WTC11 (cell line): ENCODE measurements around the gene ANG. TPM values are rescaled to one million over a fixed set of nuclear protein-coding genes. Genes with fewer than 3 reads are reported as not detected.
A peak's percentile ranks its signal among the peaks of the same experiment; 100 is the strongest.

ENCODE experiments used
- ATAC-seq: fragments of 200-7000 bp; cut with Tn5 transposase; 2 replicates; pipeline ENCODE4 v1.10.0; 2021; ENCODE audit warnings: mild to moderate bottlenecking, moderate library complexity
- CTCF ChIA-PET: fragments of 300-600 bp; sonication (Branson Sonifier 250); formaldehyde crosslinking; loops from one replicate; lab custom pipeline; 2021; ENCODE audit warnings: antibody characterized with exemption; lab: Charles Lee
- POLR2A ChIA-PET: fragments of 350-600 bp; sonication (Branson Sonifier 250); formaldehyde crosslinking; loops from one replicate; lab custom pipeline; 2021; ENCODE audit warnings: antibody characterized with exemption; lab: Charles Lee
- DNase-seq: peaks from one replicate; pipeline ENCODE4 v3.0.0; 2021; ENCODE audit warnings: low spot score
- H3K27ac Mint-ChIP-seq: 2 replicates; pipeline ENCODE4 v1.8.0; 2021; ENCODE audit warnings: mixed read lengths
- H3K27me3 Mint-ChIP-seq: 2 replicates; pipeline ENCODE4 v1.8.0; 2021; ENCODE audit warnings: low read depth, mild to moderate bottlenecking, moderate library complexity, mixed read lengths
- H3K36me3 Mint-ChIP-seq: 2 replicates; pipeline ENCODE4 v1.8.0; 2021; ENCODE audit warnings: mixed read lengths
- H3K4me1 Mint-ChIP-seq: 2 replicates; pipeline ENCODE4 v1.8.0; 2022; ENCODE audit warnings: mixed read lengths
- H3K4me3 Mint-ChIP-seq: 2 replicates; pipeline ENCODE4 v1.8.0; 2021; ENCODE audit warnings: mild to moderate bottlenecking, moderate library complexity, mixed read lengths
- H3K9me3 Mint-ChIP-seq: 2 replicates; pipeline ENCODE4 v1.8.0; 2021; ENCODE audit warnings: mixed read lengths
- ATF1 ChIP-seq: sonication (generic); formaldehyde crosslinking; IDR thresholded peaks from 2 replicates; pipeline ENCODE4 v1.8.1; 2023; ENCODE audit warnings: mild to moderate bottlenecking, moderate library complexity, missing genetic modification reagents
- ESRRA ChIP-seq: sonication (generic); formaldehyde crosslinking; IDR thresholded peaks from 2 replicates; pipeline ENCODE4 v1.8.1; 2022; ENCODE audit warnings: mild to moderate bottlenecking, missing genetic modification reagents, borderline replicate concordance
- ETV6 ChIP-seq: sonication (generic); formaldehyde crosslinking; IDR thresholded peaks from 2 replicates; pipeline ENCODE4 v1.8.1; 2022; ENCODE audit warnings: mild to moderate bottlenecking, missing genetic modification reagents
- GRHL2 ChIP-seq: fragments of 250-450 bp; sonication (Bioruptor Pico); IDR thresholded peaks from 2 replicates; pipeline ENCODE4 v1.8.0; 2022; ENCODE audit warnings: mild to moderate bottlenecking, moderate library complexity; ENCODE audit not compliant: insufficient replicate concordance, severe bottlenecking
- MYBL2 ChIP-seq: sonication (generic); formaldehyde crosslinking; IDR thresholded peaks from 2 replicates; pipeline ENCODE4 v1.8.1; 2023; ENCODE audit warnings: mild to moderate bottlenecking, moderate library complexity, missing genetic modification reagents
- NFE2L1 ChIP-seq: sonication (generic); formaldehyde crosslinking; IDR thresholded peaks from 2 replicates; pipeline ENCODE4 v1.8.1; 2023; ENCODE audit warnings: missing genetic modification reagents
- PRRX2 ChIP-seq: fragments of 250-450 bp; sonication (Bioruptor Pico); IDR thresholded peaks from 2 replicates; pipeline ENCODE4 v1.8.0; 2021; ENCODE audit warnings: mild to moderate bottlenecking
- TP53 ChIP-seq: sonication (generic); formaldehyde crosslinking; IDR thresholded peaks from 2 replicates; pipeline ENCODE4 v1.8.1; 2023; ENCODE audit warnings: mild to moderate bottlenecking, missing genetic modification reagents
- ZNF423 ChIP-seq: fragments of 250-450 bp; sonication (Bioruptor Pico); IDR thresholded peaks from 2 replicates; pipeline ENCODE4 v2.1.2; 2022; ENCODE audit warnings: mild to moderate bottlenecking, moderate library complexity
- total RNA-seq: library from RNA; stranded (reverse); gene quantifications from 3 replicates; pipeline ENCODE4 v1.2.3, GENCODE V29; 2021
- TF ChIP-seq, protein P1 (sequence below): sonication (generic); formaldehyde crosslinking; IDR thresholded peaks from 2 replicates; pipeline ENCODE4 v1.8.1; 2022; ENCODE audit warnings: mild to moderate bottlenecking, moderate library complexity, missing genetic modification reagents
- TF ChIP-seq, protein P2 (sequence below): sonication (generic); formaldehyde crosslinking; IDR thresholded peaks from 2 replicates; pipeline ENCODE4 v1.8.1; 2023; ENCODE audit warnings: mild to moderate bottlenecking, moderate library complexity, missing genetic modification reagents
- TF ChIP-seq, protein P3 (sequence below): fragments of 200-600 bp; IDR thresholded peaks from 2 replicates; pipeline ENCODE4 v1.8.0; 2022; ENCODE audit warnings: antibody characterized with exemption
- TF ChIP-seq, protein P4 (sequence below): fragments of 250-450 bp; sonication (Bioruptor Pico); conservative IDR thresholded peaks from 2 replicates; pipeline ENCODE4 v1.9.0; 2021; ENCODE audit warnings: mild to moderate bottlenecking
- TF ChIP-seq, protein P5 (sequence below): sonication (generic); formaldehyde crosslinking; IDR thresholded peaks from 2 replicates; pipeline ENCODE4 v1.8.0; 2022; ENCODE audit warnings: mild to moderate bottlenecking, missing genetic modification reagents
- TF ChIP-seq, protein P6 (sequence below): sonication (generic); formaldehyde crosslinking; IDR thresholded peaks from 2 replicates; pipeline ENCODE4 v1.8.1; 2023; ENCODE audit warnings: mild to moderate bottlenecking, missing genetic modification reagents, moderate library complexity
- TF ChIP-seq, protein P7 (sequence below): sonication (generic); formaldehyde crosslinking; conservative IDR thresholded peaks from 2 replicates; pipeline ENCODE4 v1.8.1; 2022; ENCODE audit warnings: mild to moderate bottlenecking, missing genetic modification reagents

ANG gene
- total RNA-seq, 1 experiment from 2014 or later, result 4.8 TPM

DNA sequence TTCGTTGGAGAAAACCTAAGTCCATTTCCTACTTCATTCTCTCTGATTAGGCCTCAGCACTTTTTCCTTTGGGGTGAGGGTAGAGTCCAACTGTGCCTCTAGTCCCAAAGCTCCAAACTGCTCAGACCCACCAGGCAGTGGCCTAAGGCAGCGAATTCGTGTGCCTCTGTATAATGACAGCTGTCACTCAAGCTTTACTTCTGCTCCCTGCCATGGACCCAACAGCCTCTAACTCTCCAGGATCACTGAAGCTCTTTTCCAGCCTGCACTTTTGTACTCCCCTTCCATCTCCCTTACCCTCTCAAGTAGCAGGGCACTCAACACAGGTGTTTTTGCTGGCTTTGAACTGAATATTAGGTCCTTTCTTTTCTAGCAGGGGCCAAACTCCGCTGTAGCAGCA is 32.3 kb upstream of the ANG start (continued):
- TF ChIP-seq ESRRA (CRISPR knock-in tag) (no peak), PRRX2 (CRISPR knock-in tag) (no peak), NFE2L1 (CRISPR knock-in tag) (no peak)
- TF ChIP-seq, protein P1, sequence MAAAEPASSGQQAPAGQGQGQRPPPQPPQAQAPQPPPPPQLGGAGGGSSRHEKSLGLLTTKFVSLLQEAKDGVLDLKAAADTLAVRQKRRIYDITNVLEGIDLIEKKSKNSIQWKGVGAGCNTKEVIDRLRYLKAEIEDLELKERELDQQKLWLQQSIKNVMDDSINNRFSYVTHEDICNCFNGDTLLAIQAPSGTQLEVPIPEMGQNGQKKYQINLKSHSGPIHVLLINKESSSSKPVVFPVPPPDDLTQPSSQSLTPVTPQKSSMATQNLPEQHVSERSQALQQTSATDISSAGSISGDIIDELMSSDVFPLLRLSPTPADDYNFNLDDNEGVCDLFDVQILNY, result no peak

DNA sequence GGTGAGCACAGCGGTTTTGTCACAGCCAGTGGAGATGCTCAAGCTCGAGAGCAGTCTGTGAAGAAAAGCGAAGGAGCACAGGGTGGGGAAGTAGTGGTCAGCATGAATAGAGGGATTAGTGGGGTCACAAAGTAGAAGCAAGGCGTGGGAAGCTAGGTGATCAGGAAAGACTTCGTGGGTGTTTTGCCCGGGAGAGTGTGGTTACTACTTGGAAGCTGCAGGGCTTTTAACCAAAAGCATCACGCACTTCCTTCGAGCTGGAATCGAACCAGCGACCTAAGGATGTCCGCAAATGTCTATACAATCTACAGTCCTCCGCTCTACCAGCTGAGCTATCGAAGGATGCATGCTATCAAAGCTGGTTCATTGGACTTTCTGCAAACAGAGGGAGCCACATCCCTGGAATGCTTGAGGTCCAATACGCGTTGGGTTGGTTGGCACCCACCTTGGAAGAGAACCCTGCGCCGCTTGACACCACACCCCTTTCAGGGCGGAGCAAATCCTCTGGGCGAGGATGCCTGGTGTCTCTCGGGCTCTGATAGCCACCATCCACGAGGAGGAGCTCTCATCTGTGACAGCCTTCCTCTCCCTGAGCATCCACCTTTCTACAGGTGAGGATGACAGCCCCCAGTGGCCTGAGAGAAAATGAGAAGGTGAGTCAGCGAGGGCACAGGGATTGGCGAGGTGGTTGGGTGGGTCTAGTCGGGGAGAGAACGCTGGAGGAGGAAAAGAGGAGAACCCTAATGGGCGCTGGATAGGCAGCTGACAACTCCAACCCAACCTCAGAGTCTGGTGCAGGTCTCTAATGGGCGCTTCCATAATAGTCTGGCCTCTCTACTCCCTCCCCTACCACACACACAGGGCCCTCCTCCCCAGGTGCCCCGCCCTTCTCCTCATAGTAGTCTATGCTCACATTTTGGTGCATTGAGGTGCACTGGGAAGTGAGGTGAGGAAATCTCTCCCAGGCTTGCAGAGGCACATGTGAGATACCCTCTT is 31.1 kb upstream of the ANG start:
- H3K27ac Mint-ChIP-seq, result no peak overlapping the region
- DNase-seq, result peak; percentile 90
- ChIA-PET POLR2A (interaction anchor here (0.9 to 1.6 kb wide), 6 partner anchors 24 to 51 kb away, joined by 3 to 9 read pairs (median 4); partner anchors contain the start of gene RNASE4), CTCF (interaction anchor here (0.6 to 5.9 kb wide), 29 partner anchors 8 to 436 kb away, joined by 3 to 106 read pairs (median 6); partner anchors contain the start of genes PARP2, PIP4P1 and RNASE4)
- H3K36me3 Mint-ChIP-seq, result no peaks in the 10 kb centered on the region
- peak overlapping the region; percentile 77 for H3K4me3 Mint-ChIP-seq
- TF ChIP-seq MYBL2 (CRISPR knock-in tag) (no peak), TP53 (CRISPR knock-in tag) (no peak), GRHL2 (no peak), ESRRA (CRISPR knock-in tag) (no peak), ZNF423 (CRISPR knock-in tag) (no peak), ETV6 (CRISPR knock-in tag) (0 out of 2 replicates have a peak, but pooled peaks have one; percentile 28), ATF1 (CRISPR knock-in tag) (no peak)
- TF ChIP-seq, protein P2, sequence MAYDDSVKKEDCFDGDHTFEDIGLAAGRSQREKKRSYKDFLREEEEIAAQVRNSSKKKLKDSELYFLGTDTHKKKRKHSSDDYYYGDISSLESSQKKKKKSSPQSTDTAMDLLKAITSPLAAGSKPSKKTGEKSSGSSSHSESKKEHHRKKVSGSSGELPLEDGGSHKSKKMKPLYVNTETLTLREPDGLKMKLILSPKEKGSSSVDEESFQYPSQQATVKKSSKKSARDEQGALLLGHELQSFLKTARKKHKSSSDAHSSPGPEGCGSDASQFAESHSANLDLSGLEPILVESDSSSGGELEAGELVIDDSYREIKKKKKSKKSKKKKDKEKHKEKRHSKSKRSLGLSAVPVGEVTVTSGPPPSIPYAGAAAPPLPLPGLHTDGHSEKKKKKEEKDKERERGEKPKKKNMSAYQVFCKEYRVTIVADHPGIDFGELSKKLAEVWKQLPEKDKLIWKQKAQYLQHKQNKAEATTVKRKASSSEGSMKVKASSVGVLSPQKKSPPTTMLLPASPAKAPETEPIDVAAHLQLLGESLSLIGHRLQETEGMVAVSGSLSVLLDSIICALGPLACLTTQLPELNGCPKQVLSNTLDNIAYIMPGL (CRISPR knock-in tag), result peak; percentile 80; the same call in 1 of the 2 replicates
- TF ChIP-seq, protein P3, sequence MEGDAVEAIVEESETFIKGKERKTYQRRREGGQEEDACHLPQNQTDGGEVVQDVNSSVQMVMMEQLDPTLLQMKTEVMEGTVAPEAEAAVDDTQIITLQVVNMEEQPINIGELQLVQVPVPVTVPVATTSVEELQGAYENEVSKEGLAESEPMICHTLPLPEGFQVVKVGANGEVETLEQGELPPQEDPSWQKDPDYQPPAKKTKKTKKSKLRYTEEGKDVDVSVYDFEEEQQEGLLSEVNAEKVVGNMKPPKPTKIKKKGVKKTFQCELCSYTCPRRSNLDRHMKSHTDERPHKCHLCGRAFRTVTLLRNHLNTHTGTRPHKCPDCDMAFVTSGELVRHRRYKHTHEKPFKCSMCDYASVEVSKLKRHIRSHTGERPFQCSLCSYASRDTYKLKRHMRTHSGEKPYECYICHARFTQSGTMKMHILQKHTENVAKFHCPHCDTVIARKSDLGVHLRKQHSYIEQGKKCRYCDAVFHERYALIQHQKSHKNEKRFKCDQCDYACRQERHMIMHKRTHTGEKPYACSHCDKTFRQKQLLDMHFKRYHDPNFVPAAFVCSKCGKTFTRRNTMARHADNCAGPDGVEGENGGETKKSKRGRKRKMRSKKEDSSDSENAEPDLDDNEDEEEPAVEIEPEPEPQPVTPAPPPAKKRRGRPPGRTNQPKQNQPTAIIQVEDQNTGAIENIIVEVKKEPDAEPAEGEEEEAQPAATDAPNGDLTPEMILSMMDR, result 0 out of 2 replicates have a peak, but pooled peaks have one; percentile 14
- TF ChIP-seq, protein P4, sequence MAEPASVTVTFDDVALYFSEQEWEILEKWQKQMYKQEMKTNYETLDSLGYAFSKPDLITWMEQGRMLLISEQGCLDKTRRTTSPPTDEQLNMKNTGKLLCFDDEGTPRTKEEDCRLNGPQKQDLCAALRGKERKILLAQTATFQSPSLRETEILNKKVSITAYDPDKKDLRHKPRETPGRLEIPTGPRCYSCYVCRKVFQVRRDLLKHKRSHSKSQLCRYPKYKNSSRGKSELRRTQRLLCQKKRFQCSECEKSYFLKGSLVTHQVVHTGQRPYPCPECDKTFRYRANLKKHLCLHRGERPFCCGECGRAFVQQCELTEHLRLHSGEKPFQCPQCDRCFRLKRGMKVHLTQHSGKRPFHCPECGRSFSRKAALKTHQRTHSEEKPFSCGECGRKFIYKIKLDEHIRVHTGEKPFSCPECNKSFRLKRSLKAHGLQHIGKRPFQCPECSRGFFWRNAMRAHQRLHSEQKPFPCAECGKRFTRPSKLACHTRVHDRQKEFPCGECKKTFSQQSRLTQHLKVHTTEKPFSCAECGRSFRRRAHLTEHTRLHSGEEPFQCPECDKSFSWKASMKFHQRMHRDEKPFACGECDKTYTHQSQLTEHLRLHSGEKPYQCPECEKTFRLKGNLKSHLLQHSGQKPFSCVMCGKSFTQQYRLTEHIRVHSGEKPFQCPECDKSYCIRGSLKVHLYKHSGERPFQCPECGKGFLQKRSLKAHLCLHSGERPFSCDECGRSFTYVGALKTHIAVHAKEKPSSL, result no peak
- TF ChIP-seq, protein P5, sequence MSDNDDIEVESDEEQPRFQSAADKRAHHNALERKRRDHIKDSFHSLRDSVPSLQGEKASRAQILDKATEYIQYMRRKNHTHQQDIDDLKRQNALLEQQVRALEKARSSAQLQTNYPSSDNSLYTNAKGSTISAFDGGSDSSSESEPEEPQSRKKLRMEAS (CRISPR knock-in tag), result no peak
- TF ChIP-seq, protein P6, sequence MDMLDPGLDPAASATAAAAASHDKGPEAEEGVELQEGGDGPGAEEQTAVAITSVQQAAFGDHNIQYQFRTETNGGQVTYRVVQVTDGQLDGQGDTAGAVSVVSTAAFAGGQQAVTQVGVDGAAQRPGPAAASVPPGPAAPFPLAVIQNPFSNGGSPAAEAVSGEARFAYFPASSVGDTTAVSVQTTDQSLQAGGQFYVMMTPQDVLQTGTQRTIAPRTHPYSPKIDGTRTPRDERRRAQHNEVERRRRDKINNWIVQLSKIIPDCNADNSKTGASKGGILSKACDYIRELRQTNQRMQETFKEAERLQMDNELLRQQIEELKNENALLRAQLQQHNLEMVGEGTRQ, result no peak; the same call in 1 of the 2 replicates
- TF ChIP-seq, protein P7, sequence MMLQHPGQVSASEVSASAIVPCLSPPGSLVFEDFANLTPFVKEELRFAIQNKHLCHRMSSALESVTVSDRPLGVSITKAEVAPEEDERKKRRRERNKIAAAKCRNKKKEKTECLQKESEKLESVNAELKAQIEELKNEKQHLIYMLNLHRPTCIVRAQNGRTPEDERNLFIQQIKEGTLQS (CRISPR knock-in tag), result no peak
- H3K4me1 Mint-ChIP-seq, result peaks cover 36% of the 10 kb centered on the region
- no peaks in the 10 kb centered on the region for H3K9me3 Mint-ChIP-seq
- peaks cover 63% of the 10 kb centered on the region for H3K27me3 Mint-ChIP-seq
- ATAC-seq, result peak; percentile 79
